ENCODE data around the gene EFNA1. TPM values are rescaled to one million over a fixed set of nuclear protein-coding genes. Genes with fewer than 3 reads are reported as not detected.

The EFNA1 gene
- polyA plus RNA-seq, 1 of the 3 experiments (the other 2 are of a cell fraction), result 14.4 TPM

DNA sequence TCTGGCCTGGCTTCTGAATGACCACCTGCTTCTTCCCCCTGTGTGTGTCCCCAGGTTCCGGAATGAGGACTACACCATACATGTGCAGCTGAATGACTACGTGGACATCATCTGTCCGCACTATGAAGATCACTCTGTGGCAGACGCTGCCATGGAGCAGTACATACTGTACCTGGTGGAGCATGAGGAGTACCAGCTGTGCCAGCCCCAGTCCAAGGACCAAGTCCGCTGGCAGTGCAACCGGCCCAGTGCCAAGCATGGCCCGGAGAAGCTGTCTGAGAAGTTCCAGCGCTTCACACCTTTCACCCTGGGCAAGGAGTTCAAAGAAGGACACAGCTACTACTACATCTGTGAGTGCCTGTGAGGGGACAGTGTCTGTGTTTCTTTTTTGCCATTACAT, 3.6 kb downstream of the EFNA1 start:
- no peaks in the 10 kb centered on the region for H3K9me3 ChIP-seq
- ChIA-PET CTCF (interaction anchor here (0.6 to 9.7 kb wide), 8 partner anchors 36 to 96 kb away, joined by 3 to 67 read pairs (median 4); partner anchors contain the start of gene KRTCAP2), POLR2A (interaction anchor here (0.6 kb wide), 1 partner anchor 25 kb away, joined by 3 read pairs; no protein-coding TSS in a partner anchor)
- TF ChIP-seq NRF1 (IDR thresholded peaks at IDR 0.05; ENCODE audit: low read depth, low read length) (no peak), REST (IDR thresholded peaks at IDR 0.05; ENCODE audit: low read depth, low read length) (no peak), CHD2 (IDR thresholded peaks at IDR 0.05; ENCODE audit: low read length, partially characterized antibody) (no peak), POLR2AphosphoS5 (IDR thresholded peaks at IDR 0.05; ENCODE audit: low read depth, low read length) (no peak), SMC3 (IDR thresholded peaks at IDR 0.05; ENCODE audit: low read depth, low read length) (no peak), TCF12 (IDR thresholded peaks at IDR 0.05) (no peak), FOXJ3 (CRISPR knock-in tag; IDR thresholded peaks at IDR 0.05) (no peak), SIN3A (IDR thresholded peaks at IDR 0.05; ENCODE audit: borderline replicate concordance, low read depth, low read length) (no peak), RXRA (IDR thresholded peaks at IDR 0.05; ENCODE audit: borderline replicate concordance, low read depth) (no peak), RFX5 (IDR thresholded peaks at IDR 0.05; ENCODE audit: low read length) (no peak), EZH2phosphoT487 (IDR thresholded peaks at IDR 0.05; ENCODE audit: borderline replicate concordance, low read depth) (no peak)
- TF ChIP-seq, protein P1, sequence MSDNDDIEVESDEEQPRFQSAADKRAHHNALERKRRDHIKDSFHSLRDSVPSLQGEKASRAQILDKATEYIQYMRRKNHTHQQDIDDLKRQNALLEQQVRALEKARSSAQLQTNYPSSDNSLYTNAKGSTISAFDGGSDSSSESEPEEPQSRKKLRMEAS (IDR thresholded peaks at IDR 0.05; ENCODE audit: low read depth), result no peak
- TF ChIP-seq, protein P2, sequence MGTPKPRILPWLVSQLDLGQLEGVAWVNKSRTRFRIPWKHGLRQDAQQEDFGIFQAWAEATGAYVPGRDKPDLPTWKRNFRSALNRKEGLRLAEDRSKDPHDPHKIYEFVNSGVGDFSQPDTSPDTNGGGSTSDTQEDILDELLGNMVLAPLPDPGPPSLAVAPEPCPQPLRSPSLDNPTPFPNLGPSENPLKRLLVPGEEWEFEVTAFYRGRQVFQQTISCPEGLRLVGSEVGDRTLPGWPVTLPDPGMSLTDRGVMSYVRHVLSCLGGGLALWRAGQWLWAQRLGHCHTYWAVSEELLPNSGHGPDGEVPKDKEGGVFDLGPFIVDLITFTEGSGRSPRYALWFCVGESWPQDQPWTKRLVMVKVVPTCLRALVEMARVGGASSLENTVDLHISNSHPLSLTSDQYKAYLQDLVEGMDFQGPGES (IDR thresholded peaks at IDR 0.05; ENCODE audit: low read depth, low read length), result no peak
- H3K27me3 ChIP-seq (ENCODE audit: insufficient read depth), result no peaks in the 10 kb centered on the region
- H3K4me1 ChIP-seq (ENCODE audit: control insufficient read depth in 1 of 2, insufficient read depth in 2 of 2, low read depth in 1 of 2, low read length in 1 of 2), result peaks cover 19 to 50% of the 10 kb centered on the region in 2 experiments
- peaks cover 5 to 23% of the 10 kb centered on the region in 2 experiments for H3K36me3 ChIP-seq (replicated peaks in 1 of 2; ENCODE audit: control insufficient read depth in 1 of 2, insufficient read depth in 2 of 2, low read length in 1 of 2)
- WGBS (ENCODE audit: low lambda C conversion rate), result 96% methylated on average over 4 of the region's 8 CpGs
- no peaks in the 10 kb centered on the region for H3K9me2 ChIP-seq
- H2AFZ ChIP-seq (ENCODE audit: low read depth), result no peak overlapping the region
- DNase-seq, result no peak
- H3K27ac ChIP-seq (ENCODE audit: low read depth in 2 of 2, low read length in 1 of 2), result no peak overlapping the region
- no peaks in the 10 kb centered on the region for H4K20me1 ChIP-seq (ENCODE audit: insufficient read depth)
- peaks cover 1% of the 10 kb centered on the region; the same call in 1 of the 2 replicates for H3K79me2 ChIP-seq (ENCODE audit: insufficient read depth)
- H3K4me2 ChIP-seq, result no peak overlapping the region
- H3K4me3 ChIP-seq (ENCODE audit: low read depth in 2 of 2, low read length in 1 of 2), result no peak overlapping the region
- H3K9ac ChIP-seq, result no peak overlapping the region
- peaks cover 20% of the 10 kb centered on the region for H3F3A ChIP-seq (replicated peaks; ENCODE audit: insufficient read depth)

Measured in SK-N-SH (cell line).